ENCODE data around the gene POLR3E.
"Not testable (repeated sequence)": the region's sequence is repeated elsewhere in the genome, so short reads cannot be mapped to it uniquely, and the experiment has no call there.

Gene POLR3E

GRCh38 chr16:22335668-22336246 is 38.5 kb downstream of the POLR3E start:
- DNase-seq (ENCODE audit: low read depth) = no peak

- DNase-seq (ENCODE audit: low read depth) = no peak
These were observed 39.4 kb downstream of the POLR3E start for GRCh38 chr16:22336581-22336980.

GRCh38 chr16:22337045-22337444 is 39.8 kb downstream of the POLR3E start:
- DNase-seq (ENCODE audit: low read depth) = no peak

GRCh38 chr16:22337849-22338635 is 40.8 kb downstream of the POLR3E start:
- DNase-seq (ENCODE audit: low read depth) = no peak

- no peak for DNase-seq (ENCODE audit: low read depth)
These were observed 43.7 kb downstream of the POLR3E start for GRCh38 chr16:22340945-22341344.

GRCh38 chr16:22342082-22342481 is 44.9 kb downstream of the POLR3E start:
- no peak for DNase-seq (ENCODE audit: low read depth)

GRCh38 chr16:22346483-22346882 is 49.3 kb downstream of the POLR3E start:
- no peak for DNase-seq (ENCODE audit: low read depth)

- DNase-seq (ENCODE audit: low read depth) = no peak
These were observed 50.1 kb downstream of the POLR3E start for GRCh38 chr16:22347100-22347820.

- no peak for DNase-seq (ENCODE audit: low read depth)
These were observed 51.1 kb downstream of the POLR3E start for GRCh38 chr16:22348291-22348690.

GRCh38 chr16:22351017-22351416 is 53.8 kb downstream of the POLR3E start:
- not testable (repeated sequence) for DNase-seq (ENCODE audit: low read depth)

- no peak for DNase-seq (ENCODE audit: low read depth)
These were observed 54.9 kb downstream of the POLR3E start for GRCh38 chr16:22352140-22352539.

- no peak for DNase-seq (ENCODE audit: low read depth)
These were observed 55.5 kb downstream of the POLR3E start for GRCh38 chr16:22352723-22353122.

GRCh38 chr16:22353191-22353919 is 56.1 kb downstream of the POLR3E start:
- DNase-seq (ENCODE audit: low read depth) = no peak

- DNase-seq (ENCODE audit: low read depth) = no peak
These were observed 56.8 kb downstream of the POLR3E start for GRCh38 chr16:22353933-22354541.

GRCh38 chr16:22355487-22355908 is 58.3 kb downstream of the POLR3E start:
- no peak for DNase-seq (ENCODE audit: low read depth)

GRCh38 chr16:22356930-22357634 is 59.9 kb downstream of the POLR3E start:
- no peak for DNase-seq (ENCODE audit: low read depth)

- no peak for DNase-seq (ENCODE audit: low read depth)
These were observed 60.4 kb downstream of the POLR3E start for GRCh38 chr16:22357635-22357971.

GRCh38 chr16:22358000-22358399 is 60.8 kb downstream of the POLR3E start:
- no peak for DNase-seq (ENCODE audit: low read depth)

GRCh38 chr16:22359679-22360078 is 62.5 kb downstream of the POLR3E start:
- DNase-seq (ENCODE audit: low read depth) = no peak

- DNase-seq (ENCODE audit: low read depth) = no peak
These were observed 63.9 kb downstream of the POLR3E start for GRCh38 chr16:22360963-22361659.

GRCh38 chr16:22364241-22364640 is 67.0 kb downstream of the POLR3E start:
- DNase-seq (ENCODE audit: low read depth) = no peak
